Osteocyte (in vitro differentiated cells): Measurements from ENCODE around the gene CPS1. TPM values are rescaled to one million over a fixed set of nuclear protein-coding genes. Genes with fewer than 3 reads are reported as not detected.

Experiments used
- DNase-seq: peaks from one replicate; pipeline ENCODE4 v3.0.0; 2021; ENCODE audit warnings: mixed read lengths; ENCODE audit not compliant: unreplicated experiment; ENCODE audit errors: extremely low spot score
- H3K27ac Mint-ChIP-seq: one replicate; pipeline ENCODE4 v1.8.0; 2021; ENCODE audit warnings: mild to moderate bottlenecking, mixed read lengths; ENCODE audit not compliant: unreplicated experiment
- H3K27me3 Mint-ChIP-seq: one replicate; pipeline ENCODE4 v1.8.0; 2021; ENCODE audit warnings: mixed read lengths; ENCODE audit not compliant: unreplicated experiment
- H3K36me3 Mint-ChIP-seq: one replicate; pipeline ENCODE4 v1.8.0; 2021; ENCODE audit warnings: mixed read lengths; ENCODE audit not compliant: unreplicated experiment
- H3K4me1 Mint-ChIP-seq: one replicate; pipeline ENCODE4 v1.8.0; 2021; ENCODE audit warnings: mixed read lengths; ENCODE audit not compliant: unreplicated experiment
- H3K4me3 Mint-ChIP-seq: one replicate; pipeline ENCODE4 v1.8.0; 2021; ENCODE audit warnings: mild to moderate bottlenecking, moderate library complexity, mixed read lengths; ENCODE audit not compliant: unreplicated experiment
- H3K9me3 Mint-ChIP-seq: one replicate; pipeline ENCODE4 v1.8.0; 2021; ENCODE audit warnings: mixed read lengths; ENCODE audit not compliant: unreplicated experiment
- CTCF ChIP-seq: fragments of 200-600 bp; sonication (generic); IDR thresholded peaks from 2 replicates; pipeline ENCODE4 v1.5.0; 2021; ENCODE audit warnings: antibody characterized with exemption, mild to moderate bottlenecking, moderate library complexity
- total RNA-seq: library from RNA; stranded (reverse); gene quantifications from 2 replicates; pipeline ENCODE4 v1.2.1, GENCODE V29; 2021

CPS1 gene
- total RNA-seq, 1 donor from 2014 or later = 22.3 TPM

GRCh38 chr2:210642333-210642732, 85.9 kb downstream of the CPS1 start:
- TF ChIP-seq CTCF = no peak
- Mint-ChIP-seq H3K4me1 (no peaks in the 10 kb centered on the region), H3K9me3 (no peaks in the 10 kb centered on the region), H3K4me3 (no peak overlapping the region), H3K27me3 (no peaks in the 10 kb centered on the region), H3K27ac (no peak overlapping the region), H3K36me3 (peaks cover 3% of the 10 kb centered on the region)
- DNase-seq = no peak

- no peak for TF ChIP-seq CTCF
- no peak overlapping the region for H3K4me3 Mint-ChIP-seq
- no peaks in the 10 kb centered on the region for H3K4me1 Mint-ChIP-seq
- H3K27me3 Mint-ChIP-seq = no peaks in the 10 kb centered on the region
- H3K9me3 Mint-ChIP-seq = no peaks in the 10 kb centered on the region
- no peak overlapping the region for H3K27ac Mint-ChIP-seq
- no peak for DNase-seq
- no peaks in the 10 kb centered on the region for H3K36me3 Mint-ChIP-seq
These were observed 90.8 kb downstream of the CPS1 start for GRCh38 chr2:210647151-210647550.

GRCh38 chr2:210654091-210654490, 97.7 kb downstream of the CPS1 start:
- no peaks in the 10 kb centered on the region for H3K27me3 Mint-ChIP-seq
- no peak overlapping the region for H3K4me3 Mint-ChIP-seq
- TF ChIP-seq CTCF = no peak
- H3K27ac Mint-ChIP-seq = no peak overlapping the region
- DNase-seq = no peak
- H3K4me1 Mint-ChIP-seq = no peaks in the 10 kb centered on the region
- H3K9me3 Mint-ChIP-seq = no peaks in the 10 kb centered on the region
- peaks cover 1% of the 10 kb centered on the region for H3K36me3 Mint-ChIP-seq

- no peak overlapping the region for H3K27ac Mint-ChIP-seq
- no peak for TF ChIP-seq CTCF
- no peak overlapping the region for H3K4me3 Mint-ChIP-seq
- peaks cover 8% of the 10 kb centered on the region for H3K36me3 Mint-ChIP-seq
- H3K9me3 Mint-ChIP-seq = peaks cover 6% of the 10 kb centered on the region
- H3K27me3 Mint-ChIP-seq = no peaks in the 10 kb centered on the region
- H3K4me1 Mint-ChIP-seq = no peaks in the 10 kb centered on the region
- no peak for DNase-seq
These were observed 99.0 kb downstream of the CPS1 start for GRCh38 chr2:210655229-210655975.

GRCh38 chr2:210657874-210658273, 101.5 kb downstream of the CPS1 start:
- no peak for TF ChIP-seq CTCF
- H3K4me3 Mint-ChIP-seq = no peak overlapping the region
- H3K4me1 Mint-ChIP-seq = no peaks in the 10 kb centered on the region
- peaks cover 10% of the 10 kb centered on the region for H3K36me3 Mint-ChIP-seq
- H3K27ac Mint-ChIP-seq = no peak overlapping the region
- DNase-seq = no peak
- no peaks in the 10 kb centered on the region for H3K27me3 Mint-ChIP-seq
- peaks cover 9% of the 10 kb centered on the region for H3K9me3 Mint-ChIP-seq
